GM10248 (cell line): Measurements from ENCODE around the gene RHCG.

Experiments used
- CTCF ChIA-PET: fragments of 300-600 bp; sonication (Branson Sonifier 250); formaldehyde crosslinking; extraction: SDS; loops from one replicate; lab custom pipeline; 2021; ENCODE audit warnings: antibody characterized with exemption; lab: Yijun Ruan, JAX
- POLR2A ChIA-PET: fragments of 350-650 bp; sonication (Branson Sonifier 250); formaldehyde crosslinking; extraction: SDS; loops from one replicate; lab custom pipeline; 2020; ENCODE audit warnings: antibody characterized with exemption; lab: Yijun Ruan, JAX
- DNase-seq: peaks from one replicate; pipeline ENCODE4 v3.0.0; 2012; ENCODE audit errors: extremely low spot score
- CTCF ChIP-seq: IDR thresholded peaks from 2 replicates; pipeline ENCODE4 v1.5.1; 2012; ENCODE audit warnings: mild to moderate bottlenecking, low read depth; ENCODE audit errors: extremely low read depth, missing control alignments, control extremely low read depth

Gene RHCG

GRCh38 chr15:89483079-89483478 lies 13.3 kb downstream of the RHCG start:
- CTCF ChIA-PET, result interaction anchor here (1.0 to 1.5 kb wide), 3 partner anchors 11 to 126 kb away, joined by 3 to 5 read pairs (median 3); no protein-coding TSS in a partner anchor
- no peak for TF ChIP-seq CTCF
- POLR2A ChIA-PET, result no interaction called here
- no peak for DNase-seq

- POLR2A ChIA-PET, result no interaction called here
- CTCF ChIA-PET, result interaction anchor here (1.5 to 2.4 kb wide), 2 partner anchors 9 to 125 kb away, joined by 3 to 8 read pairs; no protein-coding TSS in a partner anchor
- TF ChIP-seq CTCF, result no peak
- no peak for DNase-seq
Observed at GRCh38 chr15:89482139-89482538, 14.2 kb downstream of the RHCG start.

GRCh38 chr15:89480505-89480904 lies 15.9 kb downstream of the RHCG start:
- DNase-seq, result no peak
- POLR2A ChIA-PET, result no interaction called here
- TF ChIP-seq CTCF, result no peak
- CTCF ChIA-PET, result interaction anchor here (1.4 to 2.4 kb wide), 4 partner anchors 8 to 122 kb away, joined by 3 to 9 read pairs (median 8); no protein-coding TSS in a partner anchor

- ChIA-PET POLR2A (no interaction called here), CTCF (interaction anchor here (1.2 to 2.0 kb wide), 3 partner anchors 37 to 120 kb away, joined by 4 to 9 read pairs (median 7); no protein-coding TSS in a partner anchor)
- TF ChIP-seq CTCF, result no peak
- no peak for DNase-seq
Observed at GRCh38 chr15:89479173-89479572, 17.2 kb downstream of the RHCG start.

GRCh38 chr15:89477411-89478242 lies 18.8 kb downstream of the RHCG start:
- CTCF ChIA-PET, result interaction anchor here (0.8 to 8.1 kb wide), 3 partner anchors 11 to 119 kb away, joined by 4 to 126 read pairs (median 4); no protein-coding TSS in a partner anchor
- TF ChIP-seq CTCF, result no peak
- no peak for DNase-seq
- POLR2A ChIA-PET, result no interaction called here

GRCh38 chr15:89475661-89476060 lies 20.7 kb downstream of the RHCG start:
- no peak for DNase-seq
- CTCF ChIA-PET, result interaction anchor here (1.0 to 8.1 kb wide), 5 partner anchors 8 to 117 kb away, joined by 3 to 126 read pairs (median 5); no protein-coding TSS in a partner anchor
- TF ChIP-seq CTCF, result no peak
- POLR2A ChIA-PET, result no interaction called here
